H1 (cell line): Measurements from ENCODE around the gene FIG4.
"Not testable (repeated sequence)": the region's sequence is repeated elsewhere in the genome, so short reads cannot be mapped to it uniquely, and the experiment has no call there.

Experiments used
- CTCF ChIP-seq, 3 experiments: IDR thresholded peaks; 1 replicate in 2 of 3; 2 replicates in 1 of 3; pipeline versions ENCODE4 v1.5.1 to v1.6.1; 2011; ENCODE audit warnings: low read length in 3 of 3, mild to moderate bottlenecking in 3 of 3, inconsistent platforms in 2 of 3, low read depth in 1 of 3, moderate library complexity in 1 of 3; ENCODE audit not compliant: insufficient read depth in 1 of 3; ENCODE audit errors: control extremely low read depth in 1 of 3
- GABPA ChIP-seq: IDR thresholded peaks from 2 replicates; pipeline ENCODE4 v1.6.1; 2011; ENCODE audit warnings: mild to moderate bottlenecking, low read length, moderate library complexity, borderline replicate concordance; ENCODE audit not compliant: insufficient read depth
- JUND ChIP-seq: IDR thresholded peaks from 2 replicates; pipeline ENCODE4 v1.6.1; 2011; ENCODE audit warnings: mild to moderate bottlenecking, improper control_type of control experiment, low read length
- MAFK ChIP-seq: IDR thresholded peaks from 2 replicates; pipeline ENCODE4 v1.6.1; 2012; ENCODE audit warnings: low read depth, mild to moderate bottlenecking, improper control_type of control experiment, low read length
- NRF1 ChIP-seq: IDR thresholded peaks from 2 replicates; pipeline ENCODE4 v1.6.1; 2011; ENCODE audit warnings: mild to moderate bottlenecking, low read depth, low read length, improper control_type of control experiment
- POLR2A ChIP-seq, 2 experiments: IDR thresholded peaks; 1 replicate in 1 of 2; 2 replicates in 1 of 2; pipeline ENCODE4 v1.6.1; 2011; ENCODE audit warnings: low read depth in 2 of 2, low read length in 2 of 2, mild to moderate bottlenecking in 2 of 2; ENCODE audit errors: control extremely low read depth in 1 of 2
- RAD21 ChIP-seq, 2 experiments: IDR thresholded peaks in 1 of 2; conservative IDR thresholded peaks in 1 of 2; 2 replicates each; pipeline ENCODE4 v1.6.1; 2011; ENCODE audit warnings: low read depth in 2 of 2, low read length in 2 of 2, improper control_type of control experiment in 1 of 2, inconsistent platforms in 1 of 2, mild to moderate bottlenecking in 1 of 2, moderate library complexity in 1 of 2

DNA sequence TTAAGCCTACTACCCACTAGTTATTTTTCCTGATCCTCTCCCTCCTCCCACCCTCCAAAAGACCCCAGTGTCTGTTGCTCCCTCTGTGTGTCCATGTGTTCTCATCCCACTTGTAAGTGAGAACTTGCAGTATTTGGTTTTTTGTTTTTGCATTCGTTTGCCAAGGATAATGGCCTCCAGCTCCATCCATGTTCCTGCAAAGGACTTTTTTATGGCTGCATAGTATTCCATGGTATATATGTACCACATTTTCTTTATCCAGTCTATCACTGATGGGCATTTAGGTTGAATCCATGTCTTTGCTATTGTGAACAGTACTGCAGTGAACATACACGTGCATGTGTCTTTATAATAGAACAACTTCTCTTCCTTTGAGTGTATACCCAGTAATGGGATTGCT, 17.0 kb downstream of the FIG4 start:
- TF ChIP-seq MAFK; GABPA; CTCF (IDR thresholded peaks at IDR 0.05; ENCODE audit: control extremely low read depth in 1 of 3, insufficient read depth in 1 of 3, low read depth in 1 of 3, low read length in 3 of 3); POLR2A (IDR thresholded peaks at IDR 0.05; ENCODE audit: control extremely low read depth in 1 of 2, low read depth in 2 of 2, low read length in 2 of 2); NRF1; RAD21 (IDR thresholded peaks at IDR 0.05 in 1 of 2, conservative IDR thresholded peaks at IDR 0.05 in 1 of 2; ENCODE audit: low read depth in 2 of 2, low read length in 2 of 2); JUND: not testable (repeated sequence)
